SK-N-SH treated with all-trans-retinoic acid at 6 μM for 48 hours (cell line): ENCODE measurements around the gene CD68.

Experiments used
- ARNTL ChIP-seq: fragments of 450-650 bp; formaldehyde crosslinking; IDR thresholded peaks from 2 replicates; pipeline ENCODE4 v1.5.0; 2020; ENCODE audit warnings: low read depth, mild to moderate bottlenecking, moderate library complexity, borderline replicate concordance
- CREB5 ChIP-seq: fragments of 250-450 bp; sonication (Bioruptor Pico); IDR thresholded peaks from 2 replicates; pipeline ENCODE4 v1.5.1; 2020; ENCODE audit warnings: low read depth, mild to moderate bottlenecking, moderate library complexity
- PATZ1 ChIP-seq: fragments of 250-450 bp; sonication (Bioruptor Pico); IDR thresholded peaks from 2 replicates; pipeline ENCODE4 v1.8.0; 2020; ENCODE audit warnings: mild to moderate bottlenecking, moderate library complexity, borderline replicate concordance
- TCF4 ChIP-seq: fragments of 250-450 bp; sonication (Bioruptor Pico); IDR thresholded peaks from 2 replicates; pipeline ENCODE4 v1.8.0; 2021; ENCODE audit warnings: mild to moderate bottlenecking, moderate library complexity, borderline replicate concordance
- TOX ChIP-seq: fragments of 250-450 bp; sonication (Bioruptor Pico); IDR thresholded peaks from 2 replicates; pipeline ENCODE4 v1.8.0; 2021; ENCODE audit warnings: mild to moderate bottlenecking, moderate library complexity, borderline replicate concordance
- TSHZ2 ChIP-seq: fragments of 250-450 bp; sonication (Bioruptor Pico); IDR thresholded peaks from 2 replicates; pipeline ENCODE4 v1.5.0; 2020; ENCODE audit warnings: mild to moderate bottlenecking, moderate library complexity
- ZFP30 ChIP-seq: fragments of 450-650 bp; formaldehyde crosslinking; IDR thresholded peaks from 2 replicates; pipeline ENCODE4 v1.5.0; 2022; ENCODE audit warnings: mild to moderate bottlenecking, moderate library complexity
- ZNF565 ChIP-seq: fragments of 450-650 bp; formaldehyde crosslinking; conservative IDR thresholded peaks from 2 replicates; pipeline ENCODE4 v1.5.0; 2020; ENCODE audit warnings: low read depth, mild to moderate bottlenecking, moderate library complexity
- ZNF70 ChIP-seq: fragments of 450-650 bp; formaldehyde crosslinking; IDR thresholded peaks from 2 replicates; pipeline ENCODE4 v1.5.0; 2020; ENCODE audit warnings: mild to moderate bottlenecking, moderate library complexity
- ZNF8 ChIP-seq: fragments of 450-650 bp; formaldehyde crosslinking; IDR thresholded peaks from 2 replicates; pipeline ENCODE4 v1.5.0; 2020; ENCODE audit warnings: mild to moderate bottlenecking, moderate library complexity

- TF ChIP-seq TCF4 (CRISPR knock-in tag) (no peak), PATZ1 (CRISPR knock-in tag) (no peak), ZNF565 (CRISPR knock-in tag) (no peak), CREB5 (CRISPR knock-in tag) (no peak), ZFP30 (no peak), ZNF8 (no peak), ARNTL (CRISPR knock-in tag) (no peak), TOX (CRISPR knock-in tag) (no peak), ZNF70 (no peak), TSHZ2 (no peak)
These were observed 10.7 kb downstream of the CD68 start, which contains the start of gene SOX15 for GRCh38 chr17:7589891-7590691.
